Left ventricle myocardium superior (tissue), 1 donor: ENCODE data around the gene NEDD4L. TPM values are rescaled to one million over a fixed set of nuclear protein-coding genes. Genes with fewer than 3 reads are reported as not detected.
"Not testable (repeated sequence)": the region's sequence is repeated elsewhere in the genome, so short reads cannot be mapped to it uniquely, and the experiment has no call there.

Experiments used
- ATAC-seq: fragments of 200-7000 bp; cut with Tn5 transposase; one replicate; pipeline ENCODE4 v1.9.1; 2020; ENCODE audit warnings: mild to moderate bottlenecking, moderate library complexity
- DNase-seq: peaks from one replicate; pipeline ENCODE4 v3.0.0-alpha.2; 2020
- intact Hi-C: fragments of 100-400 bp; cut with micrococcal nuclease; formaldehyde crosslinking; loops from one replicate; pipeline ENCODE4 v1.11.0; 2022
- total RNA-seq: library from RNA; stranded (reverse); fragmentation: NEBNext Ultra II Directional; extraction: Animal tissue kit (Norgen Biotek cat#: 25700); gene quantifications from one replicate; pipeline ENCODE4 v1.2.1, GENCODE V29; 2021
- donor health status: DM: no; HTN: yes; CAD: no; lungs with severe emphysema.

Gene NEDD4L
- total RNA-seq, 1 donor from 2014 or later = 67.4 TPM

DNA sequence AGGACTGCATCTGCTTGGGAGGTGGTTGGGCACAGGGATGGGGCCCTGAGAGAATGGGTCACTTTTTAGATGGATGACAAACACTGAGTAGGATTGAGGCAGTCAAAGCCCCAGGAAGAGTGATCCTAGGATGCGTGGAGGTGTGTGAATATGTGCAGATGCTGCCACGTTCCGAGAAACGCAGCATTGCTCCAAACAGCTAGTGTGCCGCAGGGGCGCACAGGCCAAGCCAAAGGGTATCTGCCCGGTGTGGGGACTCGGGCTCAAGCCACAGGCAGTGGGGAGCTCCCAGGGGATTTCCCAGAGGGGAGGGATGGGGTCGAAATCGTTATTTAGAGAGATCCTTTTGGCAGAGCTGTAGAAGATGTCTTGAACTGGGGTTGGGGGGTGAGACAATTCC, 310.8 kb downstream of the NEDD4L start:
- intact Hi-C loops = no loop called here
- ATAC-seq = no peak

DNA sequence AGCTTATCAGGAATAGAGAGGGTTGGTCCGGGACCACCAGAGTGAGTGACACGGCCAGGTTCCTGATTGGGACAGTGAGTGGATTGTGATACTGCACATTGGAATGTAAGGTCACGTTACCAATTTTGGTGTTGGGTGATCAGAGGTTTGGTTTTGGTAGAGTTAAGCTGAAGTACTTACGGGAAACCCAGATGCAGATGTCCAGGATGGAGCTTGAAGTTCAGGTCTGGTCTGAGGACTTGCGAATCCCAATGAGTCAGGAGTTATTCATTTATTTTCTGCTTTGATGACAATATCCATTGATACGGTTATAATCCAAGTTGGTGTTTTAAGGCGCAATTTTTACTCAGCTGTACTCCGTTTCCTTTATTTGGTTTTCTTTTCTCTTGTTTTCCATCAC, 311.2 kb downstream of the NEDD4L start:
- intact Hi-C loops = no loop called here
- no peak for DNase-seq
- ATAC-seq = no peak

More for the DNA sequence above, 310.8 kb downstream of the NEDD4L start:
- no peak for DNase-seq

DNA sequence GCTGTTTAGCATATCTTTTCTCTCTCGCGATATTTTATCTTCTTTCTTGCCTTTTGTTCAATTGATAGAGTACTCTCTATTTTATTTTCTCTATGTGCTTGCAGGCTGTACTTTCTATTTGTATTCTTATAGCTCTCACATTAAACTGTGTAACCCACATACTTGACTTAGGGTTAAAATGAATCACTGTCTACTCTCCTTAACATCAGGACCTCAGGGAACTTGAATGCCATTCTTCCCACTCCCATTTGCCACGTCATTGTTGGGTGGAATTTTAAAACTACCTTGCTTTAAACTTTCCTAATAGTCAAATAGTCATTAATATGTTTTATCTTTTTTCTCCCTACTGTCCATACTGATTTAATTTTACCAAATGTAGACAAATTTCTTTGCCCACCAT, 315.2 kb downstream of the NEDD4L start:
- intact Hi-C loops = no loop called here
- ATAC-seq (no peak), DNase-seq (no peak)

DNA sequence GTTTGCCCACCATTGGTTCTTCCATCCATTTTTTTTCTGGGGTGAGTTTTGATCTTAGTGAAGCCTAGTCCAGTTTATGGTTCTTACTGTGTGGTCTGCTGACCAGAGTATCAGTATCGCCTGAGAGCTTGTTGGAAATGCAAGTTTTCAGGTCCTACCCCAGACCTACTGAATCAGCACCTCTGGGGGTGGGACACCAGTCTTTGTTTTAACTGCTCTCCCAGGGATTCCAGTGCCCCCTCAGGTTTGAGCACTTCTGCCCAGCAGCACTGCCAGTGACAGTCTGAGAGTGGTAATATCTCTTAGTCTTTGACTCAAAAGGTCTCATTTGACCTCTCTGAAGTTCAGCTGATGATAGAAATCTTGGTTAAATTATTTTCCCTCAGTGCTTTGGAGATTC, 315.6 kb downstream of the NEDD4L start:
- intact Hi-C loops = no loop called here
- no peak for DNase-seq
- no peak for ATAC-seq

DNA sequence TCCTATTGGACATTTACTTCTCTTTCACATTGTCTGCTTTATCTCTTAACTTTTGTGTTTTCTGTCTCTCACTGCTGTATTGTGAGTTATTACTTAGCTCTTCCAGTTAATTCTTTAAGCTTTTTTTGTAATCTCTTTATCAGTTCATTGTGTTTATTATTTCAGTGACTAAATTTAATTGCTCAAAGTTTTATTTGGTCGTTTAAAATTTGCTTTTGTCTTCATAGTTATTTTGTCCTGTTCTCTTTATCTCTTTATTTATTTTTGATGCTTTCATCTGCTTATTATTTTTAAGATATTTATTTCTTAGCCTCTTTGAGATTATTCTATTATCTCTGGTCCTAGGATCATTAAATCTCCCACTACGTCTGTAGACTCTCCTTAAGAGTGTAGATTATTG, 316.3 kb downstream of the NEDD4L start:
- DNase-seq = no peak
- intact Hi-C loops = no loop called here
- ATAC-seq = no peak

DNA sequence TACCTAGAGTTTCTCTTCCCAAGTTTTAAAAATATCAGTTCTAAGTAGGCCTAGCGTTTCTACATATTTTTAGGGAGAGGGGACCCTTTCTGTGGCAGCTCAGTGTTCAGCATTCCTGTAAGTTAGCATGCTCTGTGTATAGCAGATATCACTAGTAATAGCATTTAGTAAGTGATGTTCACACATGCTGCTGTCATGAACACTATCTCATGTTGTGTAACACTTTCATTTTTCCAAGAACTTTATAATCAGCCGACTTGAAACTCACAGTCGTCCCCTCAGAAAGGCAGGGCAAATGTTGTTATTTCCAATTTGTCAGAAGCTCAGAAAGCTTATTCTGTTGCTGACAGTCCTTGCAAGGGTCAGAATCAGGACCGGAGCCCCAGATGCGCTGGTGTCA, 317.2 kb downstream of the NEDD4L start:
- ATAC-seq (peak; percentile 66), DNase-seq (no peak)
- intact Hi-C loops = no loop called here

DNA sequence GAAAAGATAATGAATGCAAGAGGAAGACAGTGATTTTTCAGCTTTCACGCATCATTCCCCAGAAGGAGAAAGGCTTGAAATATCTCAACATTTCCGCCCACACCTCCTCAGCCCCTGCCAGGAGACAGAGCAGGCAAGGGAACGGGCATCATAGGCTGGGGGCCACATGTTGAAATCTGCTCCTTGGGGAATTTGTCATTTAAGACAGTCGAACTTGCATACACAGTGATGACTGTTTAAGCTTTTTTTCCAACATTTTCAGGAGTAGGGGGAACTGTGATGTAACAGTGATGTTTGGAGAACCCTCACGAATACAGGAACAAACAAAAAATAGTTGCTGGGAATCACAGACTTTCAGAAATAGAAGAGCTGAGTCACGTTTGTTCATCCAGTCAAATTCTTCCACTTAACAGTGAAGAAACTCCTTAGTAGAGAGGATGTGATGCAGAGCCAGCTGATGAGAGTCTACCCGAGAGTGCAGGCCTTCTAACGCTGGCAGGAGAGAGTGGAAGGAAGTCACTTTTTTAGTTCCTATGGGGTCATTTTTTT, 318.1 kb downstream of the NEDD4L start:
- DNase-seq (no peak), ATAC-seq (peak; percentile 84)
- intact Hi-C loops = no loop called here

DNA sequence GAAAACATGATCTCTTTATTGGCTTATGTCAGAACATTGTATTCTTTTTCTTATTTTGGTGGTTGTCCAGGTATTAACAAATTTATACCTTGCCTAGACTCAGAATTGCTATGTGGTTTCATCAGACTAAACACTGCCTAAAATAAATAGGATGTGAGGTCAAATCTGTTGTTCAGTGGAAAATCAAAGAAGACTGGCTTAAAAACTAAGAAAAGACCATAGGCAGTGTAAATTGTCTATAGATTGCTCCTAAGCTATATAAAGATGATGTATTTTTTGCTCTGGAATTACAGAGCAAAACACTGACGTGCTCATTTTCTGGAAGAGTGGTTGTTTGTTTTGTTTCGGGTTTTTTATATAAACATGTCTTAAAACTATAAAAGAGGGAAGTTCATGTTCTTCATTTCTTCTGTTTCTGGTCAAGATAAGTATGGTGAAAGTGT, 318.8 kb downstream of the NEDD4L start:
- intact Hi-C loops = no loop called here
- ATAC-seq (no peak), DNase-seq (no peak)

DNA sequence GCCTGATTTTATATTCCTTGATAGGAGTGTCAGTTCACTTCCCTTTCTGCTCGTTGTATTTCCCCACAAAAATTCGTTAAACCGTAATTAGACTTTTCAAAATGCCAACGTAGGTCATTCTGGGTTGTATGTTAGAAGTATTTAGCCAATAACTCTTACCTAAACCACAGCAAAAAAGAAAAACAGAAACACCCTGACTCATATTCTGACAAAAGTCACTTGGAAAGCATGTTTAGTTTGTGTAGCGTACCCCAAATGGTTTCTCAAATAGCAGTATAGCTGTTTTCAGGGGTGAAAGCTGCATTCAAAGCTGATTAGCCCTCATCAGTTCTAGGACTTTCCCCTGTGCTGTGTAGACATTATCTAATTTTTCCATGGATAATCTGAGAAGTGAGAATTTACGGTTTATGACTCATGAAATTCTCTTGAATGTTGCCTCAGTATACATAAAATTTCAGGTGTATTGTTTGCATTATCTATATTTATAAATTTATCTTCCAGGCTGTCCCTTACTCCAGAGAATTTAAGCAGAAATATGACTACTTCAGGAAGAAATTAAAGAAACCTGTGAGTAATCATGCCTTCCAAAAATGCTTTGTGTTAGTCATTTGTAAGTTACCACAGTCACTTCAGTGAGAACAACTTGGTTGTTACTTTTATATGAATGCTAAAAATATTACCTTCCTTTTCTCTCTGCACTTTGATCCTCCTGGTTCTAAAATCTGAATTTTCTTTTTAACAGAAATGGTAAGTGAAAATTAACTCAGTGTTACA, 319.9 kb downstream of the NEDD4L start:
- ATAC-seq (no peak), DNase-seq (no peak)
- intact Hi-C loops = no loop called here

DNA sequence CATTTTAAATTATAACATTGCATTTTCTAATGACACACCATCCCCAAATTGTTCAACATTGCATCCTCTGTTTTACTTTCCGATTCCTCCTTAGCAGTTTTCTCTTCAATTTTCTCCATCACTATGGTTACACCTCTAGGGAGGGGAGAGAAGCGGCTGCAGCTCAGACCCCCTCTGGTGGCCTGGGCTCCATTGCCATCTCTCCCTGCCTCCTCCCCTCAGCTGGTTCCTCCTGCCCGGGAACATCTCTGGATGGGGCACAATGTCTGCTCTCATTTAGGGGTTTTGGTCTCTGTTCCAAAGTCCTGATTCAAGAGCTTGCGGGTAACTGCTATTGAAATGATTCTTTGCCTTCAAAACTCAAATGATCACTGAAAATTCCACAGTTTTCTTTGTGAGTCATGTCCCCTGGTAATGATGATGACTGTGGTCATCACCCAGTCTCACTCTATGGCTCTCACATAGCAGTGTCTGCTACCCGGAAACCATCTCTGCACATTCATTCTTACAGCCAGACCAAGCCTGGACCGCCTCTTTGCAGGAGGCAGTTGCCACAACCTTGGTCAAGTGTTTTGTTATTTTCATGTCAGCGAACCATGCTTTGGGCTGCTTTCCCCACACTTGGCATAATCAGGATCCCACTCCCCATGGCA, 321.0 kb downstream of the NEDD4L start:
- ATAC-seq (no peak), DNase-seq (no peak)
- intact Hi-C loops = no loop called here

DNA sequence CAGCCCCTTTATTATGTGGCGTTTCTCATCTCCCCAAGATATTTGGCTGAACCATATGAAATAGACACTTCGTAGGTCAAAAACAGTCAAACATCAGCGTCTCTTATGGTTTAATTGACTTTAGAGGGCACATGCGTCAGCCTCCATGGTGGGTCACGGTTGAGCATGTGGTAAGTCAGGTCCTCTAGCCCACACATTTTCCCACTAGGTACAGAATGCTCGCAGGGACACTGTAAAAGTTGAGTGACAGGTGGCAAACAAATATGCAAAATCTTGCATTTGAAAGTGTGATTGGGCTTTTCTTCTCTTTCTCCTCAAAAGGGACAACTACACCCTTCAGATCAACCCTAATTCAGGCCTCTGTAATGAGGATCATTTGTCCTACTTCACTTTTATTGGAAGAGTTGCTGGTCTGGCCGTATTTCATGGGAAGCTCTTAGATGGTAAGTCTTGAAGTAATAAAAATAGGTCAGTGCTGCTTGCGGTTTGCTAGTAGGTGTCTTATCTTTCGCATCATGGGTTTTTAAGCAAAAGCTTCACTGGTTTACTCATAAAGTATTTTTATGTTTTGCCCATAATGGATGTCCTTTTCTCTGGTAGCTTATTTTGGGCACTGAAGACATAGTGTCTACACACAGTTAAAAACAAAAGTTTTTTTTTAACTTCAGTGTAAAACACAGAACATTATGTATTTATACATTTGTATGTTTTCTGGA, 323.6 kb downstream of the NEDD4L start:
- ATAC-seq = no peak
- intact Hi-C loops = no loop called here

DNA sequence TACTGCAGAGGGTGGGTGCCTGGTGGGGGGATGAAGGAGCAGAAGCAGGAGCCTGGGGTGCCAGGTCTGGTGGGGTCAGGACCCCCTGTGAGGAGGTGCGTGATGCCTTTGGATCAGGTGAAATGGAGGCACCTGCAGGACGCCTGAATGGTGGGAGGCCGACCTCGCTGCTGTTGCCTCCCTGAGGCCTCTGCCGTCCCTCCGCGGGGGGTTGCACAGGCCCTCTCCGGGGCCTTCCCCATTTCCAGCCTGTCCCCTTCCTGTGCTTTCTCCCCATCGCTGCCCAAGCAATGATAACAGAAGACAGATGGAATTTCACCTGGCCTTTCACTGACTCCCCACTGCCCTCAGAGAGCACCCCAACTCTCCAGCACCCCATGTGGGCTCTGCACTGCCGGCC, 325.6 kb downstream of the NEDD4L start:
- DNase-seq = no peak
- no peak for ATAC-seq
- intact Hi-C loops = no loop called here

More for the DNA sequence above, 323.6 kb downstream of the NEDD4L start:
- no peak for DNase-seq

DNA sequence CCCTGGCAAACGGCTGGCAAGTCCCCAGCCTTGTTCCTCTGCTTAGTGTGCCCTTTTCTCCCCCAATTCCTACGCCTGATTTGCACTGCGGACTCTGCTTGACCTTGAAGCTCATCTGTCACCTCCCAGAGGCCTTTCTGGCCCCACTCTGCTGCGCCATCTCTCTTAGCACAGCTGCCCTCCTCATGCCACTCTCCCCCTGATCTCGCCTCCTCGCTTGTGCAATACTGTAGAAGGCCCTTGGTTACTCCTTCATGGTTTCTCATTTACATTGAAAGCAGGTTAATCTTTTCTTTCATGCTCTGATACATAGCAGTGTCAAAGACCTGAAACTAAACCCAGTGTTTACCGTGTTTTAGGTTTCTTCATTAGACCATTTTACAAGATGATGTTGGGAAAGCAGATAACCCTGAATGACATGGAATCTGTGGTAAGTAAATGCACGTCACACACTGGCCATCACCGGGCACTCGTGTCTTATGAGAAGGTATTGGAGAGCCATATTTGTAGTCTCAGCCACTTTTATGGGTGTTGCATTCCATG, 326.1 kb downstream of the NEDD4L start:
- DNase-seq (no peak), ATAC-seq (no peak)
- intact Hi-C loops = no loop called here

DNA sequence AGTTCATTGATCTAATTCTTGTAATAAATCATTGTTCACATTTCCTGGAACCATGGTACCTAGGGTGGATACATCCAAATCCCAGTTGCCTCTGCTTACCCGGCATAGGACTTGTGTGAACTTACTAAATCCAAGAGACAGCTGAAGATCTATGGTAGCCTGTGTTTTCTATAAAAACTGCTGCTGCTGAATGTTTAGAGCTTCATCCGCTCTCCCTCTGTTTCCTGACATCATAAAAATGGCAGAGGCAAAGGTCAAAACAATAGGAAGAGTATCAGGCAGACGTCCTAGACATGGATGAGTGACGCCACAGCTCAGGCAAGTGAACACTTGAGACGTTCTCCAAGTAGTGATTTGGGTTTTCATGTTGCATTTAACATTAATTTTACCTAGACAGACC, 326.6 kb downstream of the NEDD4L start:
- DNase-seq (no peak), ATAC-seq (no peak)
- intact Hi-C loops = no loop called here

DNA sequence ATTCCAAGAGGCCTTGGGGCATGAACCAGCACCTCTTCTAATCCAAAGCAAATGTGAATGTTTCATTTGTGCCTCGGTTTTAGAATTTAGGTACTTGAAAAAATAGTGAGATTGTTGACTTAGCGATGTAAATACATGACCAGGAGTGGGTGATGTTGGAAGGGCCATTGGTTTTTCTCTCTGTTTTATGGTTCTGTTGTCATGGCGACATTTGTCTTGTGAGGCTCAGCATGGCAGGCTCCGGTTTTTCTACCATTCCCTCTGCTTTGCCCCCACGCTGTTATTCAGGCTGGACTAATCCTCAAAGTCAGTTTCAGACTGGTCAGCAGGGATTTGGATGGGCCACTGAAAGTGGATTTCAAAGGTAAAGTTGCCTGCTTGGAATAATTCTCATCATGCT, 329.5 kb downstream of the NEDD4L start:
- no peak for DNase-seq
- ATAC-seq = no peak
- intact Hi-C loops = no loop called here

DNA sequence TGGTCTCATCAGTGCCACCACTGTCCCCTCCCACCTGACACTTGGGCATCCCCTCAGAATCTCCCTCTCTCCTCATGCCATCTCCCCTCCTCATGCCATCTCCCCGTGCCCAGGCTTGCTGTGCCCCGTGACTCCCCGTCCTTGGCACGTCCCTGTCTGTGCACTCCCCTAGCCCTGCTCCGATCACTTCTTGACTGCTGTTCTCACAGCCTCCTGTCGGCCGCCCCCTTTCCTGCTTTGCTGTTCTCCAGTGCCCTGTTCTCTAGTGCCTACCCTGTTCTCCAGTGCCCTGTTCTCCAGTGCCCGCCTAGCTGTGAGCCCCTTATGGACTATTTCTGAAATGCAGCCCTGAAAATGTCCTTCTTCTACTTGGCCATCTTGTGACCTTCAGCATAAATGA, 331.0 kb downstream of the NEDD4L start:
- ATAC-seq (no peak), DNase-seq (no peak)
- intact Hi-C loops = no loop called here

DNA sequence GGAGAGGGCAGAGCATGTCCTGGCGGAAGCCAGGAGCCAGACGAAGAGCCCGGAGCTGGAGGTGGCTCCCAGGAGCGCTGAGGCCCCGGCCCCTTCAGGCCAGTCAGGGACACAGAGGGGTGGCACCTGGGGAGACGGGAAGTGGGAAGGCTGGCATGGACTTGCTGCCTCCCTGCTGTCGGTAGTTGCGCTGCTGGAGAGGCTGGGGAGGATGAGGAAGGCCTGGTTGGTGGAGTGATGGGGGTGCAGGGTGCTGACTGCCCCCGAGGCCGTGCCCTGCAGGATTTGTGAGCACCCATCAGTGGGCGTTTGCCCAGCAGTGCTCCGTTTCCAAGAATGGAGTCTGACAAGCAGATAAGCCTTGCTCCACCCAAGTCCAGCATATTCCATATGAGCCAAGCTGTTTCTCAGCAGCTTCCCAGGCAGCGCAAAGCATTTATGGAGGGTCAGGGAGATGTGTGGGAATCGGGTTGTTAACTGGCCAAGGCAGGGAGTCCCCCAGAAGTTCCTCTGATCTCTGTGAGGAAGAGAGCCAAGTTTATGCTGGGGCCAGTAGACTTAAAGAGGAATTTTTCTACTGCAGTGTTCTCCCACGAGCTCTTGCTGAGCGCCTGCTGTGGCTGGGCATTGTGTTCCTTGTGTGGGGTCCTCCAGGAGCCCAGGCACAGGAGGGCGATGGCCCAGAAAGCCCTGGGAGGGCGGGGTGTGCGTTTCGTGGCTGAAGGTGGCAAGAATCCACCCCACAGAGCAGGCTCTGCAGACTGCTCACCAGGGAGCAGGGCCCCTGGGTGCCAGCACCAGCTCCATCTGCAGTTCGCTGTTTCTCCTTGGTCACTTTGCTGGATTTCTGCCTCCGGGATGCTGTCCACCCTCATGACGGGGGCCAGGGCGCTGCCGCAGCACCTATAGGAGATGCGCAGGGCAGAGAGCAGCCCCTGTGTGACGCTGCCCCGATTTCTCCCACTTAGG, 334.7 kb downstream of the NEDD4L start:
- intact Hi-C loops = no loop called here
- ATAC-seq = peak; percentile 42
- no peak for DNase-seq

DNA sequence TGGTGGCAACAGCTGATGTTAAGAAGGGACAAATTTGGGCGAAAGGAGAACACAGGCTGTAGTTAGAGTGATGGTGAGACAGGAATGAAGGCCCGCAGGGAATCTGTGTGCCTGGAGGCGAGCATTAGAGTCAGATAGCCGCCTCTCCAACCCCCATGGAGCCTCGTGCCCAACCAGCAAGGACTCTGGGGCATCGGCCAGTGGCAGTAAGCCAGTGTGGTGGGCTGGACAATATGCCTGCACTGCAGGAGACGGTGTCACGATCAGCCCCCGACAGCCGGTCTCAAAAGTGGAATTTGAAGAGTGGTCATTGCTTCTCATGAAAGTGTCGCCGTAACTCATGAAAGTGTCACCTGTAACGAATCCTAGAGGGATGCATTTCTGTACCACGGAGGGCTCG, 335.4 kb downstream of the NEDD4L start:
- DNase-seq = no peak
- ATAC-seq = no peak
- intact Hi-C loops = no loop called here

DNA sequence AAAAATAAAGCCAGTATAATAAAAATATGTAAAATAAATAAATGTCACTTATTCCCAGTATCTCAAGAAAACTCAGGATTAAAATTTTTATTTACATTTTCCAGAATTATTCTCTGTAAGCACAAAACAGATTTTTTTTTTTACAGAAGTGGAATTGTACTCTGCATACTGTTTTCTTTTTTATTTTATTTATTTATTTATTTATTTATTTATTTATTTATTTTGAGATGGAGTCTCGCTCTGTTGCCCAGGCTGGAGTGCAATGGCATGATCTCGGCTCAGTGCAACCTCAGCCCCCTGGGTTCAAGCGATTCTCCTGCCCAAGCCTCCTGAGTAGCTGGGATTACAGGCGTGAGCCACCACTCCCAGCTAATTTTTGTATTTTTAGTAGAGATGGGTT, 336.1 kb downstream of the NEDD4L start:
- ATAC-seq, intact Hi-C loops, DNase-seq: not testable (repeated sequence)
